Mucosa of stomach (tissue), 1 donor: ENCODE results near the gene SLC16A4.

ENCODE experiments used
- H3K27me3 ChIP-seq: one replicate; pipeline ENCODE4 v1.7.0; 2013; ENCODE audit warnings: mild to moderate bottlenecking, low read length; ENCODE audit not compliant: control insufficient read depth, insufficient read depth
- H3K36me3 ChIP-seq: one replicate; pipeline ENCODE4 v1.7.0; 2013; ENCODE audit warnings: low read length; ENCODE audit not compliant: control insufficient read depth, insufficient read depth
- H3K4me1 ChIP-seq: one replicate; pipeline ENCODE4 v1.7.0; 2013; ENCODE audit warnings: mild to moderate bottlenecking, low read length; ENCODE audit not compliant: control insufficient read depth, insufficient read depth
- H3K4me3 ChIP-seq: one replicate; pipeline ENCODE4 v1.7.0; 2013; ENCODE audit warnings: low read length
- H3K9ac ChIP-seq: one replicate; pipeline ENCODE4 v1.7.0; 2013; ENCODE audit warnings: mild to moderate bottlenecking, low read length, moderate library complexity
- H3K9me3 ChIP-seq: one replicate; pipeline ENCODE4 v1.7.0; 2013; ENCODE audit warnings: mild to moderate bottlenecking, low read length, moderate library complexity; ENCODE audit not compliant: control insufficient read depth
- donor health status: Pancreatic carcinoma.

SLC16A4 gene

DNA sequence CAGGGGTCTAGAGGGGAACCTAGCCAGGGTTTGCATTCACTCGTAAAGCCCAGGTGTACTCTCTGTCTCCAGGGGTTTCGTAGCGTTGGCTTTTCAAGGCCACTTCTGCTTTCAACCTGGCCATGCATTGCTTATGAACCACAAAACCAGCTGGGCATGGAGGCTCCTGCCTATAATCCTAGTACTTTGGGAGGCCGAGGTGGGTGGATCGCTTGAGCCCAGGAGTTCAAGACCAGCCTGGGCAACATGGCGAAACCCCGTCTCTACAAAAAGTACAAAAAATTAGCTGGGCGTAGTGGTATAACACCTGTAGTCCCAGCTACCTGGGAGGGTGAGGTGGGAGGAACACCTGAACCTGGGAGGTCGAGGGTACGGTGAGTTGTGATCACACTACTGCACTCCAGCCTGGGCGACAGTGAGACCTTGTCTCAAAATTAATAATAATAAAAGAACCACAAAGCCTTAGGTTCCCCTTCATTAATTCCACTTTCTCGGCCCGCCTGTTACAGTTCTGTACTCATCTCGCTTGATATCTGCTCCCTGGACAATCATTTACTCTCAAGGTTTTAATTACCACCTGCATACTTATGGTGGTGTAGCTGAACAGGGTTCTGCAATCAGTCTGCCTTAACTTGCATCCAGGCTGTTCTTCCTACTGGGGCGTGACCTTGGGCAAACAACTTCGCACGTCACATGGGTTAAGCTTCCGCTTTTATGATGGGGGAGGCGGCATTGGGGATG is 6.1 kb downstream of the SLC16A4 start:
- Histone ChIP-seq H3K9ac (no peak overlapping the region), H3K4me3 (no peak overlapping the region), H3K27me3 (no peaks in the 10 kb centered on the region), H3K36me3 (no peaks in the 10 kb centered on the region), H3K4me1 (peaks cover 16% of the 10 kb centered on the region), H3K9me3 (no peaks in the 10 kb centered on the region)

DNA sequence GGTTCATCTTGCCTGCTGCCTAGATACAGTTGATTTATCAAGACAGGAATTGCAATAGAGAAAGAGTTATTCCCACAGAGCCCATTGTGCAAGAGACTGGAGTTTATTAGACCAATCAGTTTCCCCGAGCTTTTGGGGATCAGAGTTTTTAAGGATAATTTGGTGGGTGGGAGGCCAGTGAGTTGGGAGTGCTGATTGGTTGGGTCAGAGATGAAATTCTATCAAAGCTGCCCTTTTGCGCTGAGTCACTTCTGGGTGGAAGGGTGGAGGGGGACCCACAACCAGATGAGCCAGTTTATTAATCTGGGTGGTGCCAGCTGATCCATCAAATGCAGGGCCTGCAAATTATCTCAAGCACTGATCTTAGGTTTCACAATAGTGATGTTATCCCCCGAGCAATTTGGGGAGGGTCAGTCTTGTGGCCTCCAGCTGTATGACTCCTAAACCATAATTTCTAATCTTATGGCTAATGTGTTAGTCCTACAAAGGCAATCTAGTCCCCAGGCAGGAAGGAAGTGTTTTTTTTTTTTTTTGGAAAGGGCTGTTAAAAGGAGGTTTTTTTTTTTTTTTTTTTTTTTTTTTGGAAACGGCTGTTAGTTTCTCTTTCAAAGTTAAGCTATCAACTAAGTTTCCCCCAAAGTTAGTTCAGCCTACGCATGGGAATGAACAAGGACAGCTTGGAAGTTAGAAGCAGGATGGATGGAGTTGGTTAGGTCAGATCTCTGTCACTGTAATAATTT is 7.4 kb downstream of the SLC16A4 start:
- no peak overlapping the region for H3K9ac ChIP-seq
- H3K36me3 ChIP-seq: no peaks in the 10 kb centered on the region

DNA sequence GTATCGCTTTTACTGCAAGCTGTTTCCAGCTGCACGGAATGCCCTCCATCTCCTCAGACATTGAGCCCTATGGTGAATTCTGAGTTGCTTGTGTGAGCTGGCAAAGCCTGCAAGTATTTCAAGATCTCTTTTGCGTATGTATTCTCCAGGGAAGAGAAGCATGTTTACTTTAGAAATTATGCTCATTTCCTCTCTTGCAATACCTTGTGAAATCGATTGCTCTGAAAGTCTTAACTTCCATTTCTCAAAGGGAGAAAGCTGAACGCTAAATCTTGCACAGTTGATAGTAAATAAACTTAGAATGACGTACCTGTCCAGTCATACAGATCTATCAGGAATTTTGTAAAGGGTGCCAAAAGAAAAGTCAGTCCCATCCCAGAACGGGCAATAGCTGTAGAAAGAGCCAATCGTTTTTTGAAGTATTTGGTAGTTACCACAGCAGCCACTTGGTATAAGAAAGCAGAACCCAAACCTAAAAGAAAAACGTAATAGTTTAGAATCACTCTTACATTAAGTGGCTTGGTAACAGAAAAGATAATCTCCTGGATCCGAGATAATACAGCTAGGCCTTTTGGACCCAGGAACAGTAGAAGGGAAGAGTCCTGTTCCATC is 10.0 kb downstream of the SLC16A4 start:
- H3K4me3 ChIP-seq: no peak overlapping the region
- H3K9me3 ChIP-seq: no peaks in the 10 kb centered on the region
- H3K4me1 ChIP-seq: peaks cover 16% of the 10 kb centered on the region
- no peak overlapping the region for H3K9ac ChIP-seq
- H3K27me3 ChIP-seq: no peaks in the 10 kb centered on the region
- no peaks in the 10 kb centered on the region for H3K36me3 ChIP-seq

More for the DNA sequence above, 7.4 kb downstream of the SLC16A4 start:
- no peaks in the 10 kb centered on the region for H3K9me3 ChIP-seq
- no peaks in the 10 kb centered on the region for H3K27me3 ChIP-seq
- H3K4me1 ChIP-seq: peaks cover 16% of the 10 kb centered on the region
- no peak overlapping the region for H3K4me3 ChIP-seq

DNA sequence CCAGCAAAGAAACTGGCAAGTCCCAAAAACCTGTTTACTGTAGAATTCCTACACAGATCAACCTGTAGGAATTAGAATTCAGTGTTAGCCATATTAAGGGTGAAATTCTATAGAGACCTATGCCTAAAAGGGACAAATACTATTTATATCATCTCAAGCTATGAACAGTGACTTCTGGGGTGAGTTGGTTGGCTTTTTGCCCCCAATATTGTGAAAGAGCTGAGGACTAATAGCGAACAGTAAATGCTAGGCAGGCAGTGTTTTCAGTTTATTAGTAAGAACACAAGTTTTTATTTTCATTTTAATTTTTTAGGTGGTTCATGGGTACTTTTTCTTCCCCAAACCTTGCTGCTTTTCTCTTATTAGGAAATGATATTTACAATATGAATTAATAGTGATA is 15.3 kb downstream of the SLC16A4 start:
- no peak overlapping the region for H3K4me3 ChIP-seq
- H3K36me3 ChIP-seq: no peaks in the 10 kb centered on the region
- no peaks in the 10 kb centered on the region for H3K9me3 ChIP-seq
- no peak overlapping the region for H3K9ac ChIP-seq
- no peaks in the 10 kb centered on the region for H3K27me3 ChIP-seq
- no peaks in the 10 kb centered on the region for H3K4me1 ChIP-seq

DNA sequence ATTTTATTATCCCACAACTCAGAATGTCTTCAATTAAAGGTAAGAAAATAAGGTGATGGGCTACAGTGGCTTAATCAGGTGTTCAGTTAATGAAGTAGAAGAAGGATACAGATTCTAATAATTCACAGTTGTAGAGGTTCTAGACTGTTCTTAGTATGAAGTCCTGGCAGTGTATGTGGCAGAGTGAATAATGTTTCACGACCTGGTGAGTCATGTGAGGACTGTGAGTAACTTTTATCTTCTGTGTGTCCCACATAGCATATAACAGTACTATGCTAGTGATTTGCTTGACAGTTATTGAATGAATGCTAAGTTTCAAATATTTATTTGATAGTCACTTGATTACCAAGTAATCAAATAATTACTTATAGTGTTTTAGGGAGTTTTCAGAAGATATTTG is 20.0 kb downstream of the SLC16A4 start:
- Histone ChIP-seq H3K36me3 (no peaks in the 10 kb centered on the region), H3K4me3 (no peak overlapping the region), H3K9me3 (no peaks in the 10 kb centered on the region), H3K9ac (no peak overlapping the region), H3K27me3 (no peaks in the 10 kb centered on the region), H3K4me1 (no peaks in the 10 kb centered on the region)

DNA sequence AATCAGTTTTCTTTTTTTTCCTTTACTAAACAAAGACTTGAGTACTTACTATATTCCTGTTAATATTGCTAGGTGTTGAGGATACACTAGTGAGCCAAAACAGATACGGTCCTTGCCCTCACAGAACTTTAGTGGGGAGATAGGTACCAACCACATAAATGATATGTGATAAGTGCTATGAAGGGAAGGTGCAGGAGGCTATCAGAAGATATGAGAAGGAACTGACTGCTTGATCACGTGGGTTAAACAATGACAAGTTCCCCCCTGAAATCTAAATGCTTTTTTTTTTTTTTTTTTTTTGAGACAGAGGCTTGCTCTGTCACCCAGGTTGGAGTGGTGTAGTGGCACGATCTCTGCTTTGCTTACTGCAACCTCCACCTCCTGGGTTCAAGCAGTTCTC is 26.6 kb downstream of the SLC16A4 start:
- H3K4me3 ChIP-seq: no peak overlapping the region
- H3K4me1 ChIP-seq: no peaks in the 10 kb centered on the region
- H3K9me3 ChIP-seq: no peaks in the 10 kb centered on the region
- no peaks in the 10 kb centered on the region for H3K36me3 ChIP-seq
- H3K27me3 ChIP-seq: no peaks in the 10 kb centered on the region
- no peak overlapping the region for H3K9ac ChIP-seq

DNA sequence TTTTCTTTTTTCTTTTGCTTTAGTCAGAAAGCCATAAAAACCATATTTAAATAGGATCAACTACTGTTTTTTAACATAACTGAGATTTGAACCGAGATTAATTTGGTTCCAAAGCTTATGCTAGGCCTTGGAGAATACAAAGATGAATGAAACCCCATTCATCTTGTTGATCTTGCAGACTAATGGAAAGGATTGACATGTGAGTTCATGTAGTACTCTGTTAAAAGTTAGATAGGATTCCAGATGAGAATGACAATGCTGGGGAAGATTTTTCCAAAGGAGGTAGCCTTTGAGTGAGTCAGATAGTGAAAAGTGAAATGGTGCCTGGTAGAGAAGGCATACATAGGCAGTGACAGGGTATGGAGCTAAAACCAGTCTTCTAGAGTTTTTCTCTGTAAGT is 29.0 kb downstream of the SLC16A4 start:
- Histone ChIP-seq H3K9me3 (no peaks in the 10 kb centered on the region), H3K27me3 (no peaks in the 10 kb centered on the region), H3K36me3 (no peaks in the 10 kb centered on the region), H3K4me3 (no peak overlapping the region), H3K4me1 (no peaks in the 10 kb centered on the region), H3K9ac (no peak overlapping the region)

DNA sequence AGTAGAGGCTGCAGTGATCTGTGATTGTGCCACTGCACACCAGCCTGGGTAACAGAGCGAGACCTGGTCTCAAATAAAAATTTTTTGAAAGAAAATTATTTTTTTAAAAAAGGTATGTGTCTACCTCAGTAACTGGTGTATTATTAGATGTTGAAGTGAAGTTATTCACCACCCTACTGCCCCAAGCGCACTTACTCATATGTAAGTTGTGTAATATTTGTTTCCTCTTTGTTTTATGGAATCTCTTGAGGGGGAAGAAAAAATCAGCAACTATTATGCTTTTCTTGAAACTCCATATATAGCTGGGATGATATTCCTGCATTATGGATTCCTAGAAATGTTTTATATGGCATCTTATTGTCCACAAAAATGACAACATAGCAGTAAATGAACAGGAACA is 30.4 kb downstream of the SLC16A4 start:
- H3K9me3 ChIP-seq: no peaks in the 10 kb centered on the region
- H3K4me1 ChIP-seq: peaks cover 9% of the 10 kb centered on the region
- H3K9ac ChIP-seq: no peak overlapping the region
- no peak overlapping the region for H3K4me3 ChIP-seq
- H3K27me3 ChIP-seq: no peaks in the 10 kb centered on the region
- no peaks in the 10 kb centered on the region for H3K36me3 ChIP-seq

DNA sequence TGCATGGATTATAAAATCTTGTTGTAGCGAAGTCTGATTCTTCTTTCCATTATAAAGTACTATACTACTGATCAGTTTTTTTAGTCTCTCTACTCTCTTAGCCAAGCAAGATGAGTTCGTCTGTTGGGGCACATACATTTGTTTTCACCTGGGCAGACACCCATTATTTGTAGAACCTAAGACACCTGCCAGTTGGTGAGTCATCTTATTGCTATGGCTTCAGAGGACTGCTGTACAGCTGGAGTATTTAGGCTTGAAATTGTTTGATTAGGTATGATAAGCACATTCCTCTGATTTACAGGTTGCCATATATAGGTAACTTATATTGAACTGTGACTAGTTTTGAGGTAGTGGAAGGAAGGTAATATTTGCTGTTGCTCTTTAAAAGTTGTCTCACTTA is 34.4 kb downstream of the SLC16A4 start:
- Histone ChIP-seq H3K9ac (no peak overlapping the region), H3K36me3 (no peaks in the 10 kb centered on the region), H3K4me1 (peaks cover 9% of the 10 kb centered on the region), H3K9me3 (no peaks in the 10 kb centered on the region), H3K4me3 (no peak overlapping the region), H3K27me3 (no peaks in the 10 kb centered on the region)

DNA sequence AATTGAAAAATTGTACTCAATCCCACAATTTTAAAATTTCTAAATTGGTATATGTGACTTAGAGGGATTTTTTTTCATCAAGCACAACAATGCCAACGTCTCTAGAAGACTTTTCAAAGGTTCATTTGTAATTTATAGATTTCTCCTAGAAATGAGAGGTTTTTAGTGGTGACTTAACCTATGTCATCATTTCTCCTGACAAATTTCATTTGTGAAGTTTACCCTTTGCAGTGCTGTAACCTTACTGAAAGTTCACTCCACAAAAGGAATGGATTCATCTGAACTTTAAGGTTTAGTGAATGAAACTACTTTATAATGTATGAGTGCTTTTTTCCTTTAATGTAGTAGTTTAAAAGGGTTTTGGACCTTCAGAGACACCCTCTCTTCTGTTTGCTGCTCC is 35.5 kb downstream of the SLC16A4 start:
- Histone ChIP-seq H3K9ac (no peak overlapping the region), H3K27me3 (no peaks in the 10 kb centered on the region)

DNA sequence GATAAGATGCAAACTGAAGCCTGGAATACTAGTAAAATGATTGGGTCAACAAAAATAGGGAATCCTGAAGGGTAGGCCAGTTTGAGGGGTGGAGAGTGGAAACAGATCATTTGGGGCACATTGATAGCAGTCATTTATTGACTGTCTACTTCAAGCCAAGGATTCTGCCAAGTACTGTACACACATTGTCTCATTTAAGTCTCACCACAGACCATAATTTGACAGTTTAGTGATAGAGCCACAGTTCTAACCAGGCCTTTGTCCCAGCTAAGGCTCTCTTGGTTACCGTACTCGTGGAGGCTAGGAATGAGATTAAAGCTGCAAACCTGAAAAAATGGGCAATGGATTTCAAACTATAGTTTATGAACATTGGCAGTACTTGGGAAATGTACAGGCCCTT is 40.5 kb downstream of the SLC16A4 start:
- Histone ChIP-seq H3K36me3 (no peaks in the 10 kb centered on the region), H3K9me3 (no peaks in the 10 kb centered on the region), H3K9ac (no peak overlapping the region), H3K4me1 (peaks cover 11% of the 10 kb centered on the region), H3K4me3 (no peak overlapping the region), H3K27me3 (no peaks in the 10 kb centered on the region)

More for the DNA sequence above, 35.5 kb downstream of the SLC16A4 start:
- Histone ChIP-seq H3K4me1 (peaks cover 9% of the 10 kb centered on the region), H3K36me3 (no peaks in the 10 kb centered on the region), H3K9me3 (no peaks in the 10 kb centered on the region), H3K4me3 (no peak overlapping the region)

DNA sequence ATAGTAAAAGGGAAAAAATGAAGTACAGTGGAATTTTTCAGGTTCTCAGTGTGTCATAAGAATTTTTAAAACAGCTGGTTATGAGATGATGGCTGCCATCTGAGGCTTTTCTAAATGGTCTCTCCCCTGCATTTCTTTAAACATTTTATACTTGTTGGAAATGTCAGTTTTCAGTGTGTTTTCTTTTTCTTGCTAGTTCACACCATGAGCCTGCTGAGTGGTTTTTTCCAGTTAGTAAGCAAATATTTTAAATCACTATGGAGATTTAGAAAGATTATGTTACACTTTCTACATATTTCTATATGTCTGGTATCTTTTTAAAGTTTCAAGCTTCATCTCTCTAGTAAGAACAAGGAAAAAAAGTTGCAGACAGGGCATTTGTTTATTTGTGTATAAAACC is 42.1 kb downstream of the SLC16A4 start:
- H3K9ac ChIP-seq: no peak overlapping the region
- no peaks in the 10 kb centered on the region for H3K36me3 ChIP-seq
- no peak overlapping the region for H3K4me3 ChIP-seq
- H3K9me3 ChIP-seq: no peaks in the 10 kb centered on the region
- no peaks in the 10 kb centered on the region for H3K27me3 ChIP-seq
- H3K4me1 ChIP-seq: peaks cover 11% of the 10 kb centered on the region
